ENCODE measurements around the gene TLL2. TPM values are rescaled to one million over a fixed set of nuclear protein-coding genes. Genes with fewer than 3 reads are reported as not detected.
A peak's percentile ranks its signal among the peaks of the same experiment; 100 is the strongest.

Gene TLL2
- total RNA-seq, 2 donors from 2014 or later = 0.28 to 0.32 TPM

GRCh38 chr10:96334616-96335526, 178.9 kb downstream of the TLL2 start:
- intact Hi-C loops (cut with DNase I) = no loop called here
- no peak overlapping the region for H3K27ac ChIP-seq
- H3K4me3 ChIP-seq = no peak overlapping the region
- no peaks in the 10 kb centered on the region for H3K27me3 ChIP-seq (replicated peaks; ENCODE audit: insufficient read depth)
- H3K4me1 ChIP-seq (replicated peaks) = no peaks in the 10 kb centered on the region
- H3K36me3 ChIP-seq = no peaks in the 10 kb centered on the region
- DNase-seq (ENCODE audit: low spot score) = peak; percentile 14
- TF ChIP-seq CTCF (IDR thresholded peaks at IDR 0.05) (peak in 2 of 4 experiments; percentile 33 to 36), POLR2AphosphoS5 (IDR thresholded peaks at IDR 0.05) (no peak)
- WGBS = 43% methylated on average over 5 of the region's 5 CpGs
- no peaks in the 10 kb centered on the region for H3K9me3 ChIP-seq

- H3K36me3 ChIP-seq = no peaks in the 10 kb centered on the region
- WGBS = 63% methylated on average over 1 of the region's 1 CpG
- H3K4me1 ChIP-seq (replicated peaks) = no peaks in the 10 kb centered on the region
- H3K4me3 ChIP-seq = no peak overlapping the region
- TF ChIP-seq POLR2A (IDR thresholded peaks at IDR 0.05) = no peak
- intact Hi-C loops (cut with DNase I) = no loop called here
- DNase-seq (ENCODE audit: low spot score) = no peak
- H3K9me3 ChIP-seq = no peaks in the 10 kb centered on the region
- no peak overlapping the region for H3K27ac ChIP-seq
- no peaks in the 10 kb centered on the region for H3K27me3 ChIP-seq (replicated peaks; ENCODE audit: insufficient read depth)
These were observed 180.6 kb downstream of the TLL2 start for GRCh38 chr10:96333101-96333500.

GRCh38 chr10:96327462-96327861, 186.3 kb downstream of the TLL2 start:
- no peak for DNase-seq (ENCODE audit: low spot score)
- Histone ChIP-seq H3K36me3 (no peaks in the 10 kb centered on the region), H3K27ac (no peak overlapping the region), H3K9me3 (no peaks in the 10 kb centered on the region), H3K4me1 (replicated peaks) (no peaks in the 10 kb centered on the region), H3K4me3 (no peak overlapping the region), H3K27me3 (replicated peaks; ENCODE audit: insufficient read depth) (no peaks in the 10 kb centered on the region)
- TF ChIP-seq CTCF (IDR thresholded peaks at IDR 0.05) (no peak), POLR2A (IDR thresholded peaks at IDR 0.05) (no peak), POLR2AphosphoS5 (IDR thresholded peaks at IDR 0.05) (no peak)
- intact Hi-C loops (cut with DNase I) = no loop called here
- WGBS = 26% methylated on average over 7 of the region's 7 CpGs

GRCh38 chr10:96325719-96326373, 187.9 kb downstream of the TLL2 start:
- Histone ChIP-seq H3K4me3 (no peak overlapping the region), H3K27ac (no peak overlapping the region), H3K9me3 (no peaks in the 10 kb centered on the region), H3K4me1 (replicated peaks) (no peaks in the 10 kb centered on the region), H3K27me3 (replicated peaks; ENCODE audit: insufficient read depth) (no peaks in the 10 kb centered on the region), H3K36me3 (no peaks in the 10 kb centered on the region)
- DNase-seq (ENCODE audit: low spot score) = no peak
- WGBS = 74% methylated on average over 4 of the region's 4 CpGs
- intact Hi-C loops (cut with DNase I) = no loop called here
- TF ChIP-seq CTCF (IDR thresholded peaks at IDR 0.05) (no peak), POLR2AphosphoS5 (IDR thresholded peaks at IDR 0.05) (no peak), POLR2A (IDR thresholded peaks at IDR 0.05) (no peak)

GRCh38 chr10:96324447-96324846, 189.3 kb downstream of the TLL2 start:
- 92% methylated on average over 2 of the region's 2 CpGs for WGBS
- TF ChIP-seq CTCF (IDR thresholded peaks at IDR 0.05) = no peak
- no peak for TF ChIP-seq POLR2AphosphoS5 (IDR thresholded peaks at IDR 0.05)
- TF ChIP-seq POLR2A (IDR thresholded peaks at IDR 0.05) = no peak
- H3K4me1 ChIP-seq (replicated peaks) = no peaks in the 10 kb centered on the region
- no peaks in the 10 kb centered on the region for H3K27me3 ChIP-seq (replicated peaks; ENCODE audit: insufficient read depth)
- intact Hi-C loops (cut with DNase I) = no loop called here
- no peak for DNase-seq (ENCODE audit: low spot score)
- no peaks in the 10 kb centered on the region for H3K36me3 ChIP-seq
- no peak overlapping the region for H3K27ac ChIP-seq
- no peak overlapping the region for H3K4me3 ChIP-seq
- no peaks in the 10 kb centered on the region for H3K9me3 ChIP-seq
